ENCODE measurements around the gene PLRG1.

Gene PLRG1

GRCh38 chr4:154517591-154517990, 32.6 kb downstream of the PLRG1 start:
- DNase-seq (ENCODE audit: low spot score) = no peak

- DNase-seq (ENCODE audit: low spot score) = no peak
Measured at GRCh38 chr4:154516318-154517029, 33.7 kb downstream of the PLRG1 start.

- DNase-seq (ENCODE audit: low spot score) = no peak
Measured at GRCh38 chr4:154511981-154512380, 38.2 kb downstream of the PLRG1 start.

- no peak for DNase-seq (ENCODE audit: low spot score)
Measured at GRCh38 chr4:154511548-154511947, 38.7 kb downstream of the PLRG1 start.

GRCh38 chr4:154507156-154507555, 43.0 kb downstream of the PLRG1 start:
- DNase-seq (ENCODE audit: low spot score) = no peak

- DNase-seq (ENCODE audit: low spot score) = peak; percentile 42
Measured at GRCh38 chr4:154506253-154506652, 43.9 kb downstream of the PLRG1 start.

GRCh38 chr4:154503598-154503997, 46.6 kb downstream of the PLRG1 start:
- peak; percentile 42 for DNase-seq (ENCODE audit: low spot score)

GRCh38 chr4:154502111-154502510, 48.1 kb downstream of the PLRG1 start:
- no peak for DNase-seq (ENCODE audit: low spot score)

GRCh38 chr4:154497889-154498288, 52.3 kb downstream of the PLRG1 start:
- DNase-seq (ENCODE audit: low spot score) = no peak

- DNase-seq (ENCODE audit: low spot score) = no peak
Measured at GRCh38 chr4:154495867-154496266, 54.3 kb downstream of the PLRG1 start.

GRCh38 chr4:154492288-154492687, 57.9 kb downstream of the PLRG1 start:
- DNase-seq (ENCODE audit: low spot score) = no peak

GRCh38 chr4:154491341-154492271, 58.6 kb downstream of the PLRG1 start, which contains the start of gene DCHS2:
TSS of gene DCHS2 (minus strand) at chr4:154491799. CDS start at chr4:154491355, 444 bp downstream.
- DNase-seq (ENCODE audit: low spot score) = peak; percentile 44

- DNase-seq (ENCODE audit: low spot score) = no peak
Measured at GRCh38 chr4:154490583-154491340, 59.4 kb downstream of the PLRG1 start.

GRCh38 chr4:154490234-154490582, 60.0 kb downstream of the PLRG1 start:
- DNase-seq (ENCODE audit: low spot score) = no peak

- no peak for DNase-seq (ENCODE audit: low spot score)
Measured at GRCh38 chr4:154489558-154490233, 60.5 kb downstream of the PLRG1 start.

- no peak for DNase-seq (ENCODE audit: low spot score)
Measured at GRCh38 chr4:154487145-154487544, 63.1 kb downstream of the PLRG1 start.

GRCh38 chr4:154485127-154485773, 65.0 kb downstream of the PLRG1 start:
- no peak for DNase-seq (ENCODE audit: low spot score)
